ENCODE results near the gene NEU2. TPM values are rescaled to one million over a fixed set of nuclear protein-coding genes. Genes with fewer than 3 reads are reported as not detected.

NEU2 gene
- total RNA-seq, 4 donors from 2014 or later: not detected

DNA sequence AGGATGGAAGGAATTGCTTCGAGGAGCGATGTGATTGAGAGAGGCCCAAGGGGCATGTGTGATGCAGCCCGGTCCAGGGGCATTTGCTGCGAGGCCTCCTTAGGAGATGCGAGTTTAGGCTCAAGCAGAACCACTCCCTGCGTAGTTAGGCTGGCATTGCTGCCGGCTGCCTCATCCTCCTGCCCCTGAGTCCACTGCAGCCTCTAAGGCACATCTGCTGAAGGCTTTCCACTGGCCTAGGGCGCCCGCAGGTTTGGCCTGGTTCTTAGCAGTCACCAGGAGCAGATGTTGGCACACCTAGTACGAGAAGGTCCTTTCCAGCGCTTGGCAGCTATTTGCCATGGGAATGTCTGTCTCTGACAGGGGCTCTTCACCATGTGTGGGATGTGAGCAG is 48.4 kb downstream of the NEU2 start:
- DNase-seq (ENCODE audit: extremely low spot score): no peak
- TF ChIP-seq EP300 (IDR thresholded peaks at IDR 0.05): no peak
- no peak for TF ChIP-seq POLR2AphosphoS5 (IDR thresholded peaks at IDR 0.05)
- TF ChIP-seq, protein P1, sequence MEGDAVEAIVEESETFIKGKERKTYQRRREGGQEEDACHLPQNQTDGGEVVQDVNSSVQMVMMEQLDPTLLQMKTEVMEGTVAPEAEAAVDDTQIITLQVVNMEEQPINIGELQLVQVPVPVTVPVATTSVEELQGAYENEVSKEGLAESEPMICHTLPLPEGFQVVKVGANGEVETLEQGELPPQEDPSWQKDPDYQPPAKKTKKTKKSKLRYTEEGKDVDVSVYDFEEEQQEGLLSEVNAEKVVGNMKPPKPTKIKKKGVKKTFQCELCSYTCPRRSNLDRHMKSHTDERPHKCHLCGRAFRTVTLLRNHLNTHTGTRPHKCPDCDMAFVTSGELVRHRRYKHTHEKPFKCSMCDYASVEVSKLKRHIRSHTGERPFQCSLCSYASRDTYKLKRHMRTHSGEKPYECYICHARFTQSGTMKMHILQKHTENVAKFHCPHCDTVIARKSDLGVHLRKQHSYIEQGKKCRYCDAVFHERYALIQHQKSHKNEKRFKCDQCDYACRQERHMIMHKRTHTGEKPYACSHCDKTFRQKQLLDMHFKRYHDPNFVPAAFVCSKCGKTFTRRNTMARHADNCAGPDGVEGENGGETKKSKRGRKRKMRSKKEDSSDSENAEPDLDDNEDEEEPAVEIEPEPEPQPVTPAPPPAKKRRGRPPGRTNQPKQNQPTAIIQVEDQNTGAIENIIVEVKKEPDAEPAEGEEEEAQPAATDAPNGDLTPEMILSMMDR (IDR thresholded peaks at IDR 0.05): no peak
- TF ChIP-seq POLR2A (IDR thresholded peaks at IDR 0.05; ENCODE audit: low read depth): no peak
- no peaks in the 10 kb centered on the region for H3K36me3 ChIP-seq
- intact Hi-C loops (cut with DNase I): no loop called here
- no peaks in the 10 kb centered on the region for H3K9me3 ChIP-seq
- peaks cover 0 to 41% (median 33%) of the 10 kb centered on the region in 4 donors for H3K4me1 ChIP-seq
- H3K4me3 ChIP-seq: no peak overlapping the region
- WGBS: 90% methylated on average over 11 of the region's 11 CpGs
- peaks cover 0 to 9% (median 0%) of the 10 kb centered on the region in 4 donors for H3K27me3 ChIP-seq
- no peak overlapping the region for H3K27ac ChIP-seq (replicated peaks in 1 of 4)

DNA sequence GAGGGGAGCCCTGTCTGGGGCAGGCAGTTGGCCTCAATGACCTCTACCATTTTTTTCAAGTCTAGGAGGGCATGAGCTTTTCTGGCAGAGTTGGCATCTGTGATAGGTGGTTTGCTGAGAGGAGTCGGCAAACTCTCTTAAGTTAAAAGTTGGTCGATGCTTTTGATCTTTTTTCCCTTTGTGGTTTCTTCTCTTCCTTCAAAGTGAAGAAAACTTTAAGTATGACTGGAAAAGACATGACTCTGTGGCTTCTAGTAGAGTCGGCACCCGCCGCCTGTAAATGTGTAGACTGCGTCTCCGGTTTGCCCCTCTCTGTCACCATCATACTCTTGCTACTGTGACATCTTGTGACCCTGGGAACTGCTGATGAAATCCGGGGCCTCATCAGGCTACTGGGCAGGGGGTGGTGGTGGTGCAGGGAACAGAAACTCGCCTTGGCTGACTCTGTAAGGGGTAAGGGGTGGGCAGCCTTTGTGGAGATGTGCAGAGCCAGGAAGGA is 48.8 kb downstream of the NEU2 start:
- H3K4me3 ChIP-seq: no peak overlapping the region
- peaks cover 0 to 9% (median 0%) of the 10 kb centered on the region in 4 donors for H3K27me3 ChIP-seq
- H3K9me3 ChIP-seq: no peaks in the 10 kb centered on the region
- TF ChIP-seq, protein P1 (IDR thresholded peaks at IDR 0.05): no peak
- TF ChIP-seq POLR2AphosphoS5 (IDR thresholded peaks at IDR 0.05): no peak
- no peak for TF ChIP-seq POLR2A (IDR thresholded peaks at IDR 0.05; ENCODE audit: low read depth)
- no peak for TF ChIP-seq EP300 (IDR thresholded peaks at IDR 0.05)
- no peak overlapping the region for H3K27ac ChIP-seq (replicated peaks in 1 of 4)
- 73% methylated on average over 9 of the region's 9 CpGs for WGBS
- H3K36me3 ChIP-seq: no peaks in the 10 kb centered on the region
- peaks cover 0 to 46% (median 34%) of the 10 kb centered on the region in 4 donors for H3K4me1 ChIP-seq
- intact Hi-C loops (cut with DNase I): no loop called here
- DNase-seq (ENCODE audit: extremely low spot score): no peak

GRCh38 chr2:233081731-233082221 is 49.3 kb downstream of the NEU2 start:
- peaks cover 0 to 9% (median 0%) of the 10 kb centered on the region in 4 donors for H3K27me3 ChIP-seq
- WGBS: 92% methylated on average over 3 of the region's 13 CpGs
- H3K27ac ChIP-seq (replicated peaks in 1 of 4): peak overlapping the region in 2 of 4 donors; percentile 4 to 70
- H3K36me3 ChIP-seq: no peaks in the 10 kb centered on the region
- intact Hi-C loops (cut with DNase I): no loop called here
- H3K4me3 ChIP-seq: no peak overlapping the region
- H3K4me1 ChIP-seq: peaks cover 0 to 50% (median 35%) of the 10 kb centered on the region in 4 donors
- TF ChIP-seq POLR2AphosphoS5 (IDR thresholded peaks at IDR 0.05) (no peak), POLR2A (IDR thresholded peaks at IDR 0.05; ENCODE audit: low read depth) (no peak), EP300 (IDR thresholded peaks at IDR 0.05) (no peak)
- TF ChIP-seq, protein P1 (IDR thresholded peaks at IDR 0.05): no peak
- H3K9me3 ChIP-seq: no peaks in the 10 kb centered on the region
- DNase-seq (ENCODE audit: extremely low spot score): no peak

GRCh38 chr2:233082222-233082930 is 49.9 kb downstream of the NEU2 start:
- H3K4me1 ChIP-seq: peaks cover 0 to 56% (median 35%) of the 10 kb centered on the region in 4 donors
- DNase-seq (ENCODE audit: extremely low spot score): no peak
- 73% methylated on average over 9 of the region's 11 CpGs for WGBS
- no peak overlapping the region for H3K4me3 ChIP-seq
- peak overlapping the region; percentile 50 to 75 (median 71) for H3K27ac ChIP-seq (replicated peaks in 1 of 4)
- H3K27me3 ChIP-seq: peaks cover 0 to 9% (median 0%) of the 10 kb centered on the region in 4 donors
- no peaks in the 10 kb centered on the region for H3K36me3 ChIP-seq
- no peaks in the 10 kb centered on the region for H3K9me3 ChIP-seq
- TF ChIP-seq POLR2AphosphoS5 (IDR thresholded peaks at IDR 0.05): no peak
- TF ChIP-seq POLR2A (IDR thresholded peaks at IDR 0.05; ENCODE audit: low read depth): no peak
- no peak for TF ChIP-seq EP300 (IDR thresholded peaks at IDR 0.05)
- TF ChIP-seq, protein P1 (IDR thresholded peaks at IDR 0.05): no peak
- intact Hi-C loops (cut with DNase I): no loop called here
